RWPE2 (cell line): ENCODE measurements around the gene ARHGAP42.

Experiments
- ATAC-seq: fragments of 200-7000 bp; cut with Tn5 transposase; 3 replicates; pipeline ENCODE4 v1.9.1; 2021; ENCODE audit warnings: low read depth
- DNase-seq: peaks from one replicate; pipeline ENCODE4 v3.0.0-alpha.2; 2020; ENCODE audit warnings: low spot score
- H3K27ac ChIP-seq: fragments of 450-650 bp; 2 replicates; pipeline ENCODE4 v1.5.1; 2017; ENCODE audit warnings: mild to moderate bottlenecking; ENCODE audit not compliant: poor library complexity, severe bottlenecking
- H3K27me3 ChIP-seq: fragments of 250-450 bp; sonication (Bioruptor Pico); 2 replicates; pipeline ENCODE4 v1.5.1; 2021; ENCODE audit warnings: mild to moderate bottlenecking, moderate library complexity; ENCODE audit not compliant: insufficient read depth, poor library complexity, severe bottlenecking
- H3K36me3 ChIP-seq: fragments of 250-450 bp; sonication (Bioruptor Pico); 2 replicates; pipeline ENCODE4 v1.5.1; 2020; ENCODE audit warnings: low read depth, mild to moderate bottlenecking, moderate library complexity
- H3K4me1 ChIP-seq: fragments of 250-450 bp; sonication (Bioruptor Pico); 2 replicates; pipeline ENCODE4 v1.5.1; 2021; ENCODE audit warnings: mild to moderate bottlenecking, moderate library complexity; ENCODE audit not compliant: insufficient read depth, poor library complexity, severe bottlenecking
- H3K4me3 ChIP-seq: fragments of 250-450 bp; sonication (Bioruptor Pico); 2 replicates; pipeline ENCODE4 v1.5.1; 2021; ENCODE audit warnings: mild to moderate bottlenecking, moderate library complexity; ENCODE audit not compliant: severe bottlenecking
- H3K9me3 ChIP-seq: fragments of 250-450 bp; sonication (Bioruptor Pico); 2 replicates; pipeline ENCODE4 v1.5.1; 2021; ENCODE audit warnings: mild to moderate bottlenecking, moderate library complexity; ENCODE audit not compliant: severe bottlenecking
- CTCF ChIP-seq: fragments of 450-650 bp; IDR thresholded peaks from one replicate; pipeline ENCODE4 v1.5.1; 2017; ENCODE audit warnings: mild to moderate bottlenecking, moderate library complexity; ENCODE audit not compliant: poor library complexity, severe bottlenecking

The ARHGAP42 gene

GRCh38 chr11:100687054-100687629, at the start of gene ARHGAP42:
Gene ARHGAP42 (plus strand): TSS chr11:100687288. CDS start chr11:100687679, 391 bp downstream.
- ATAC-seq, result peak; percentile 72
- Histone ChIP-seq H3K27me3 (no peaks in the 10 kb centered on the region), H3K36me3 (no peaks in the 10 kb centered on the region), H3K4me3 (peak within 1 kb of the TSS; percentile 82), H3K9me3 (no peaks in the 10 kb centered on the region), H3K27ac (no peak within 1 kb of the TSS), H3K4me1 (peaks cover 6% of the 10 kb centered on the region)
- peak; percentile 57 for DNase-seq
- no peak for TF ChIP-seq CTCF

- no peak for DNase-seq
- Histone ChIP-seq H3K27me3 (no peaks in the 10 kb centered on the region), H3K9me3 (no peaks in the 10 kb centered on the region), H3K4me1 (no peaks in the 10 kb centered on the region), H3K27ac (no peak overlapping the region), H3K36me3 (no peaks in the 10 kb centered on the region), H3K4me3 (no peak overlapping the region)
- no peak for TF ChIP-seq CTCF
- ATAC-seq, result no peak
Measured at GRCh38 chr11:100637706-100638105, 49.4 kb upstream of the ARHGAP42 start.

- H3K4me3 ChIP-seq, result no peak overlapping the region
- H3K4me1 ChIP-seq, result no peaks in the 10 kb centered on the region
- no peaks in the 10 kb centered on the region for H3K9me3 ChIP-seq
- H3K36me3 ChIP-seq, result no peaks in the 10 kb centered on the region
- DNase-seq (no peak), ATAC-seq (no peak)
- no peak for TF ChIP-seq CTCF
- H3K27ac ChIP-seq, result no peak overlapping the region
- no peaks in the 10 kb centered on the region for H3K27me3 ChIP-seq
Measured at GRCh38 chr11:100638648-100639047, 48.4 kb upstream of the ARHGAP42 start.

GRCh38 chr11:100639140-100639539, 47.9 kb upstream of the ARHGAP42 start:
- no peak for DNase-seq
- Histone ChIP-seq H3K4me1 (no peaks in the 10 kb centered on the region), H3K27me3 (no peaks in the 10 kb centered on the region), H3K36me3 (no peaks in the 10 kb centered on the region), H3K27ac (no peak overlapping the region), H3K4me3 (no peak overlapping the region), H3K9me3 (no peaks in the 10 kb centered on the region)
- no peak for TF ChIP-seq CTCF
- peak; percentile 21; the same call in 1 of the 3 replicates for ATAC-seq

GRCh38 chr11:100640071-100640470, 47.0 kb upstream of the ARHGAP42 start:
- no peak for ATAC-seq
- H3K4me3 ChIP-seq, result no peak overlapping the region
- no peaks in the 10 kb centered on the region for H3K36me3 ChIP-seq
- H3K9me3 ChIP-seq, result no peaks in the 10 kb centered on the region
- H3K27ac ChIP-seq, result no peak overlapping the region
- H3K27me3 ChIP-seq, result no peaks in the 10 kb centered on the region
- no peak for DNase-seq
- TF ChIP-seq CTCF, result no peak
- no peaks in the 10 kb centered on the region for H3K4me1 ChIP-seq
